ENCODE data around the gene COMP. TPM values are rescaled to one million over a fixed set of nuclear protein-coding genes. Genes with fewer than 3 reads are reported as not detected.

Gene COMP
- total RNA-seq, 2 donors from 2014 or later: 72.2 to 403 TPM

GRCh38 chr19:18809149-18809868, 18.2 kb upstream of the COMP start:
- intact Hi-C loops (cut with DNase I): no loop called here
- peak; percentile 91 for DNase-seq (ENCODE audit: low spot score)

GRCh38 chr19:18807861-18808331, 16.8 kb upstream of the COMP start:
- DNase-seq (ENCODE audit: low spot score): peak; percentile 92
- intact Hi-C loops (cut with DNase I): no loop called here

GRCh38 chr19:18804643-18805042, 13.5 kb upstream of the COMP start:
- intact Hi-C loops (cut with DNase I): no loop called here
- DNase-seq (ENCODE audit: low spot score): no peak

GRCh38 chr19:18804139-18804601, 13.1 kb upstream of the COMP start:
- DNase-seq (ENCODE audit: low spot score): no peak
- intact Hi-C loops (cut with DNase I): no loop called here

- no peak for DNase-seq (ENCODE audit: low spot score)
- intact Hi-C loops (cut with DNase I): no loop called here
Measured at GRCh38 chr19:18803550-18804138, 12.5 kb upstream of the COMP start.

GRCh38 chr19:18802354-18802753, 11.2 kb upstream of the COMP start:
- intact Hi-C loops (cut with DNase I): no loop called here
- no peak for DNase-seq (ENCODE audit: low spot score)

- intact Hi-C loops (cut with DNase I): loop anchor here in 1 of 2 donors (1.0 kb wide), 1 partner anchor 28 kb away; no protein-coding TSS in a partner anchor
- DNase-seq (ENCODE audit: low spot score): no peak
Measured at GRCh38 chr19:18800636-18801035, 9.5 kb upstream of the COMP start.

- intact Hi-C loops (cut with DNase I): loop anchor here in 1 of 2 donors (1.0 kb wide), 1 partner anchor 28 kb away; no protein-coding TSS in a partner anchor
- no peak for DNase-seq (ENCODE audit: low spot score)
Measured at GRCh38 chr19:18800079-18800478, 9.0 kb upstream of the COMP start.

- intact Hi-C loops (cut with DNase I): no loop called here
- DNase-seq (ENCODE audit: low spot score): no peak
Measured at GRCh38 chr19:18799389-18799970, 8.4 kb upstream of the COMP start.

GRCh38 chr19:18798384-18799352, 7.6 kb upstream of the COMP start:
- DNase-seq (ENCODE audit: low spot score): no peak
- intact Hi-C loops (cut with DNase I): no loop called here

GRCh38 chr19:18796239-18796638, 5.1 kb upstream of the COMP start:
- intact Hi-C loops (cut with DNase I): no loop called here
- DNase-seq (ENCODE audit: low spot score): no peak

GRCh38 chr19:18795540-18795939, 4.4 kb upstream of the COMP start:
- peak; percentile 92 for DNase-seq (ENCODE audit: low spot score)
- intact Hi-C loops (cut with DNase I): no loop called here

GRCh38 chr19:18794692-18795091, 3.6 kb upstream of the COMP start:
- DNase-seq (ENCODE audit: low spot score): no peak
- intact Hi-C loops (cut with DNase I): no loop called here

GRCh38 chr19:18794029-18794313, 2.9 kb upstream of the COMP start:
- intact Hi-C loops (cut with DNase I): no loop called here

GRCh38 chr19:18793144-18794028, 2.3 kb upstream of the COMP start:
- no peak for DNase-seq (ENCODE audit: low spot score)
- intact Hi-C loops (cut with DNase I): no loop called here

More at GRCh38 chr19:18794029-18794313, 2.9 kb upstream of the COMP start:
- DNase-seq (ENCODE audit: low spot score): no peak

- intact Hi-C loops (cut with DNase I): no loop called here
- no peak for DNase-seq (ENCODE audit: low spot score)
Measured at GRCh38 chr19:18792661-18793060, 1.6 kb upstream of the COMP start.

GRCh38 chr19:18791315-18791678, 192 bp upstream of the COMP start:
- intact Hi-C loops (cut with DNase I): no loop called here
- DNase-seq (ENCODE audit: low spot score): no peak

- DNase-seq (ENCODE audit: low spot score): peak; percentile 92
- intact Hi-C loops (cut with DNase I): loop anchor here in 1 of 2 donors (1.0 kb wide), 1 partner anchor 26 kb away; no protein-coding TSS in a partner anchor
Measured at GRCh38 chr19:18789883-18790565, 1.1 kb downstream of the COMP start.
